NT2/D1 (cell line): ENCODE results near the gene BANP.
"Not testable (repeated sequence)": the region's sequence is repeated elsewhere in the genome, so short reads cannot be mapped to it uniquely, and the experiment has no call there.

Source experiments
- DNase-seq: peaks from one replicate; pipeline ENCODE4 v3.0.0-alpha.2; 2011; ENCODE audit warnings: low read depth, low spot score
- H3K27me3 ChIP-seq: 2 replicates; pipeline ENCODE4 v1.6.0; 2011; ENCODE audit warnings: mild to moderate bottlenecking; ENCODE audit not compliant: insufficient read length, insufficient read depth
- H3K36me3 ChIP-seq: 2 replicates; pipeline ENCODE4 v1.6.1; 2011; ENCODE audit warnings: mild to moderate bottlenecking, low read length, mixed read lengths; ENCODE audit not compliant: insufficient read depth, insufficient read length
- H3K4me1 ChIP-seq: 2 replicates; pipeline ENCODE4 v1.5.1; 2011; ENCODE audit not compliant: insufficient read depth, insufficient read length
- H3K4me3 ChIP-seq: 2 replicates; pipeline ENCODE4 v1.5.1; 2011; ENCODE audit warnings: low read depth; ENCODE audit not compliant: insufficient read length
- H3K9ac ChIP-seq: 2 replicates; pipeline ENCODE4 v1.6.0; 2011; ENCODE audit warnings: low read depth; ENCODE audit not compliant: insufficient read length
- H3K9me3 ChIP-seq: 2 replicates; pipeline ENCODE4 v1.5.1; 2011; ENCODE audit warnings: mild to moderate bottlenecking, low read length; ENCODE audit not compliant: insufficient read depth
- SUZ12 ChIP-seq: IDR thresholded peaks from 2 replicates; pipeline ENCODE4 v1.6.1; 2011; ENCODE audit not compliant: insufficient read length, insufficient read depth; ENCODE audit errors: extremely low read depth
- YY1 ChIP-seq: IDR thresholded peaks from 2 replicates; pipeline ENCODE4 v1.6.1; 2011; ENCODE audit not compliant: insufficient read length, insufficient read depth
- ZNF274 ChIP-seq: IDR thresholded peaks from 2 replicates; pipeline ENCODE4 v1.6.1; 2011; ENCODE audit warnings: mild to moderate bottlenecking, low read depth, low read length

Gene BANP

DNA sequence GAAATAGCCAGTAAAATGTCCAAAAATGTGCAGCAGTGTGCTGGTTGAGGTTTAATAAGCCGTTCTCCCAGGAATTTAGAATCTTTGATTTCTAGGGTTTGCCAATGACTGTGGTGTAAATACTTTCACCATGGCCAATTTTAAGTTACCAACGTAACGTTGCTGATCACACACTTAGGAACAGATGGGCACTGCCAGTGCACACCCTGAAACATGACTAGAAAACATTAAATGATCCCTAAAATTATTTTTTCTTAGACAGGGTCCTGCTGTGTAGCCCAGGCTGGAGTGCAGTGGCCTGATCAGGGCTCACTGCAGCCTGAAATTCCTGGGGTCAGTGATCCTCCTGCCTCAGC, 18.1 kb upstream of the BANP start:
- Histone ChIP-seq H3K9me3 (no peaks in the 10 kb centered on the region), H3K36me3 (no peaks in the 10 kb centered on the region), H3K27me3 (no peaks in the 10 kb centered on the region), H3K4me1 (peaks cover 4% of the 10 kb centered on the region), H3K4me3 (no peak overlapping the region), H3K9ac (no peak overlapping the region)
- DNase-seq = no peak
- no peak for TF ChIP-seq SUZ12

DNA sequence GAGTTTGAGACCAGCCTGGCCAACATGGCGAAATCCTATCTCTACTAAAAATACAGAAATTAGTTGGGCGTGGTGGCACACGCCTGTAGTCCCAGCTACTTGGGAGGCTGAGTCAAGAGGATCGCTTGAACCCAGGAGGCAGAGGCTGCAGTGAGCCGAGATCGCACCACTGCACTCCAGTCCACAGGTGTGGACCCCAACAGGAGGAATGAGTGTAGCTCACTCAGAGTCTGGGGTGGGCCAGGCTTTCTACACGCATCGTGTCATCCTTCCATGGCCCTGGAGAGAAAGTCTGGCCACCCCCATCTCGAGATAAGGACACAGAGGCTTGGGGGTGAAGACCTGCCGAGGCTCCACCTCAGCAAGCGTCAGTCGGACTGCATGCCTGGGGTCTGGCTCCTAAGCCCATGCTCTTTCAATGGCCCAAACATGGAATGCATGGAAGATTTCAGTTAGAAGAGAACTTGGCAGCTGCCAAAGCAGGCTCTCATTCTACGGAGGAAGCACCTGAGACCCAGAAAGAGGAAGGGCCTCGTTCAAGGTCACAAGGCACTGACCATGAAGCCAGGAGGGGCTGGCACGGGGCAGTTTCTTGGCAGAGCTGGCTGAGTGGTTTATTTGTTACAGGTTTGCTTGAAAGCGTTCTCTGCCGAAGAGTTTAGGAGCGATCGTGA, 16.3 kb upstream of the BANP start:
- H3K36me3 ChIP-seq, H3K9ac ChIP-seq, DNase-seq, H3K27me3 ChIP-seq, H3K9me3 ChIP-seq, H3K4me3 ChIP-seq, H3K4me1 ChIP-seq: not testable (repeated sequence)

GRCh38 chr16:87936016-87936374, 15.2 kb upstream of the BANP start:
- H3K27me3 ChIP-seq, H3K4me3 ChIP-seq, H3K4me1 ChIP-seq, H3K9me3 ChIP-seq, H3K36me3 ChIP-seq, DNase-seq, H3K9ac ChIP-seq: not testable (repeated sequence)

- no peak within 1 kb of the TSS for H3K4me3 ChIP-seq
- DNase-seq = no peak
- no peaks in the 10 kb centered on the region for H3K27me3 ChIP-seq
- H3K9ac ChIP-seq = no peak within 1 kb of the TSS
- no peaks in the 10 kb centered on the region; the same call in 1 of the 2 replicates for H3K9me3 ChIP-seq
- H3K36me3 ChIP-seq = no peaks in the 10 kb centered on the region
- TF ChIP-seq YY1 (no peak), SUZ12 (no peak), ZNF274 (no peak)
- peaks cover 1% of the 10 kb centered on the region for H3K4me1 ChIP-seq
These were observed 14.6 kb upstream of the BANP start, which contains the start of gene CA5A for GRCh38 chr16:87936375-87937230. TSS of gene CA5A (minus strand) at chr16:87936529. CDS start at chr16:87936450, 79 bp downstream.

GRCh38 chr16:87937231-87937542, 14.0 kb upstream of the BANP start:
- H3K9me3 ChIP-seq, H3K4me1 ChIP-seq, H3K9ac ChIP-seq, H3K4me3 ChIP-seq, H3K36me3 ChIP-seq, H3K27me3 ChIP-seq, DNase-seq: not testable (repeated sequence)

GRCh38 chr16:87938412-87938949, 12.8 kb upstream of the BANP start:
- DNase-seq = no peak
- Histone ChIP-seq H3K27me3 (no peaks in the 10 kb centered on the region), H3K36me3 (no peaks in the 10 kb centered on the region), H3K9ac (no peak overlapping the region), H3K9me3 (no peaks in the 10 kb centered on the region; the same call in 1 of the 2 replicates), H3K4me1 (no peaks in the 10 kb centered on the region), H3K4me3 (no peak overlapping the region)
- TF ChIP-seq ZNF274 (no peak), SUZ12 (no peak), YY1 (no peak)

DNA sequence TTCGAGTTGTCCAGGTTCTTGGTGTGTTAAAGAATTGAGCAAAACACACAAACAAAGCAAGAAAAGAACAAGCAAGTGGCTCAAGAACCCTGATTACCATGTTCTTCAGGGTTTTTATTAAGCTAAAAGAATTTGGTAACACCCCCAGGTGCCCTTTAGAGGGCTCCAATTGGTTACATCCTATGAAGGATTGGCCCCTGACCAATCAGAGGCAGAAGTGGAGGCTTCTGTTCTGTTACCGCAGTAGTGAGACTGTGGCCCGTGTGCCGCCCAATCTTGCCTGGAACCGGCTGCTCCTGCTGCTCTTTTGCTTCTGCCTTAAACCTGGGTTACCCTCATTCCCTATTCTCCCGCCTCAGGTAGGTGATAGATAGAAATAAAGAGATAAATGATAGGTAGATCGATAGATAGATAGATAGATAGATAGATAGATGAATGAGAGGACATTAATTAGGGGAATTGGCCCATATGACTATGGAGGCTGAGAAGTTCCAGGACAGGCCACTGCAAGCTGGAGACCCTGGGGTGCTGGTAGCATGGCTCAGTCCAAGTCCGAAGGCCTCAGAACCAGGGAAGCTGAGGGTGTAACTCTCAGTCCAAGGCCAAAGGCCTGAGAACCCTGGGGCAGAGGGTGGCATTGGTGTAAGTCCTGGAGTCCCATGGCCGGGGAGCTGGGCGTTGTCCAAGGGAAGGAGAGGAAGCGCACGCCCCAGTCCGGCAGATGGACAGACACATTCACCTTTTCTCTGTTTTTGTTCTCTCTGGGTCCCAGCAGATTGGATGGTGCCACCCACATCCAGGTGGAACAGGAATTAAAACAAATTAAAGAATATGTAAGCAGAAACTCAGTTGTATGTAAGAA, 11.4 kb upstream of the BANP start:
- Histone ChIP-seq H3K27me3 (no peaks in the 10 kb centered on the region), H3K4me3 (no peak overlapping the region), H3K36me3 (no peaks in the 10 kb centered on the region), H3K9me3 (no peaks in the 10 kb centered on the region; the same call in 1 of the 2 replicates), H3K4me1 (no peaks in the 10 kb centered on the region), H3K9ac (no peak overlapping the region)
- TF ChIP-seq SUZ12 (no peak), ZNF274 (no peak), YY1 (no peak)
- no peak for DNase-seq
